ENCODE data around the gene WDR75.

DNA sequence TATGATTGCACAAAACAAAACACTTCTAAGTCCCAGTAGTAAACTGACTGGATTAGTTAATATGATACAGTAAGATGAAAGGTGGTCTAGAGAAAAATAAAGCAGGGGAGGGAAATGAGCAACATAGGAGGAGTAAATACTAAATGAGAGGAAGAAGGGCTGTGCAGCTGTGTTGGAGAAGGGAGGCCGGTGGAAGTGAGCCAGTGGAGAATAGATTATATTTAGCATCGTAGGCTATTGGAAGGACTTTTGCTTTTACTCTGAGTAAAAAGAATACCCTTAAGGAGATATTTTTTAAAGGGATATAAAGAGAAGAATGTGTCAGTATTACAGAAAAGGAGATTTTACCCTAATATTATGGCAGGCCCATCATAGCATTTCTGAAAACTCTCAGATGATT, 12.7 kb downstream of the WDR75 start:
- TF ChIP-seq, protein P1, sequence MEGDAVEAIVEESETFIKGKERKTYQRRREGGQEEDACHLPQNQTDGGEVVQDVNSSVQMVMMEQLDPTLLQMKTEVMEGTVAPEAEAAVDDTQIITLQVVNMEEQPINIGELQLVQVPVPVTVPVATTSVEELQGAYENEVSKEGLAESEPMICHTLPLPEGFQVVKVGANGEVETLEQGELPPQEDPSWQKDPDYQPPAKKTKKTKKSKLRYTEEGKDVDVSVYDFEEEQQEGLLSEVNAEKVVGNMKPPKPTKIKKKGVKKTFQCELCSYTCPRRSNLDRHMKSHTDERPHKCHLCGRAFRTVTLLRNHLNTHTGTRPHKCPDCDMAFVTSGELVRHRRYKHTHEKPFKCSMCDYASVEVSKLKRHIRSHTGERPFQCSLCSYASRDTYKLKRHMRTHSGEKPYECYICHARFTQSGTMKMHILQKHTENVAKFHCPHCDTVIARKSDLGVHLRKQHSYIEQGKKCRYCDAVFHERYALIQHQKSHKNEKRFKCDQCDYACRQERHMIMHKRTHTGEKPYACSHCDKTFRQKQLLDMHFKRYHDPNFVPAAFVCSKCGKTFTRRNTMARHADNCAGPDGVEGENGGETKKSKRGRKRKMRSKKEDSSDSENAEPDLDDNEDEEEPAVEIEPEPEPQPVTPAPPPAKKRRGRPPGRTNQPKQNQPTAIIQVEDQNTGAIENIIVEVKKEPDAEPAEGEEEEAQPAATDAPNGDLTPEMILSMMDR (IDR thresholded peaks at IDR 0.05 in 2 of 3, conservative IDR thresholded peaks at IDR 0.05 in 1 of 3; ENCODE audit: borderline replicate concordance in 1 of 3, insufficient read depth in 1 of 3, low read depth in 2 of 3, low read length in 2 of 3): no peak
- TF ChIP-seq EZH2 (IDR thresholded peaks at IDR 0.05) (no peak), ZNF274 (IDR thresholded peaks at IDR 0.05; ENCODE audit: low read depth, low read length) (no peak), POLR2A (IDR thresholded peaks at IDR 0.05; ENCODE audit: borderline replicate concordance, extremely low read depth, insufficient read depth, insufficient read length) (no peak), SRF (IDR thresholded peaks at IDR 0.05; ENCODE audit: low read depth) (no peak)
- TF ChIP-seq, protein P2, sequence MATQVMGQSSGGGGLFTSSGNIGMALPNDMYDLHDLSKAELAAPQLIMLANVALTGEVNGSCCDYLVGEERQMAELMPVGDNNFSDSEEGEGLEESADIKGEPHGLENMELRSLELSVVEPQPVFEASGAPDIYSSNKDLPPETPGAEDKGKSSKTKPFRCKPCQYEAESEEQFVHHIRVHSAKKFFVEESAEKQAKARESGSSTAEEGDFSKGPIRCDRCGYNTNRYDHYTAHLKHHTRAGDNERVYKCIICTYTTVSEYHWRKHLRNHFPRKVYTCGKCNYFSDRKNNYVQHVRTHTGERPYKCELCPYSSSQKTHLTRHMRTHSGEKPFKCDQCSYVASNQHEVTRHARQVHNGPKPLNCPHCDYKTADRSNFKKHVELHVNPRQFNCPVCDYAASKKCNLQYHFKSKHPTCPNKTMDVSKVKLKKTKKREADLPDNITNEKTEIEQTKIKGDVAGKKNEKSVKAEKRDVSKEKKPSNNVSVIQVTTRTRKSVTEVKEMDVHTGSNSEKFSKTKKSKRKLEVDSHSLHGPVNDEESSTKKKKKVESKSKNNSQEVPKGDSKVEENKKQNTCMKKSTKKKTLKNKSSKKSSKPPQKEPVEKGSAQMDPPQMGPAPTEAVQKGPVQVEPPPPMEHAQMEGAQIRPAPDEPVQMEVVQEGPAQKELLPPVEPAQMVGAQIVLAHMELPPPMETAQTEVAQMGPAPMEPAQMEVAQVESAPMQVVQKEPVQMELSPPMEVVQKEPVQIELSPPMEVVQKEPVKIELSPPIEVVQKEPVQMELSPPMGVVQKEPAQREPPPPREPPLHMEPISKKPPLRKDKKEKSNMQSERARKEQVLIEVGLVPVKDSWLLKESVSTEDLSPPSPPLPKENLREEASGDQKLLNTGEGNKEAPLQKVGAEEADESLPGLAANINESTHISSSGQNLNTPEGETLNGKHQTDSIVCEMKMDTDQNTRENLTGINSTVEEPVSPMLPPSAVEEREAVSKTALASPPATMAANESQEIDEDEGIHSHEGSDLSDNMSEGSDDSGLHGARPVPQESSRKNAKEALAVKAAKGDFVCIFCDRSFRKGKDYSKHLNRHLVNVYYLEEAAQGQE (IDR thresholded peaks at IDR 0.05; ENCODE audit: low read depth): no peak
- TF ChIP-seq, protein P3, sequence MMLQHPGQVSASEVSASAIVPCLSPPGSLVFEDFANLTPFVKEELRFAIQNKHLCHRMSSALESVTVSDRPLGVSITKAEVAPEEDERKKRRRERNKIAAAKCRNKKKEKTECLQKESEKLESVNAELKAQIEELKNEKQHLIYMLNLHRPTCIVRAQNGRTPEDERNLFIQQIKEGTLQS (IDR thresholded peaks at IDR 0.05): no peak
- TF ChIP-seq, protein P4, sequence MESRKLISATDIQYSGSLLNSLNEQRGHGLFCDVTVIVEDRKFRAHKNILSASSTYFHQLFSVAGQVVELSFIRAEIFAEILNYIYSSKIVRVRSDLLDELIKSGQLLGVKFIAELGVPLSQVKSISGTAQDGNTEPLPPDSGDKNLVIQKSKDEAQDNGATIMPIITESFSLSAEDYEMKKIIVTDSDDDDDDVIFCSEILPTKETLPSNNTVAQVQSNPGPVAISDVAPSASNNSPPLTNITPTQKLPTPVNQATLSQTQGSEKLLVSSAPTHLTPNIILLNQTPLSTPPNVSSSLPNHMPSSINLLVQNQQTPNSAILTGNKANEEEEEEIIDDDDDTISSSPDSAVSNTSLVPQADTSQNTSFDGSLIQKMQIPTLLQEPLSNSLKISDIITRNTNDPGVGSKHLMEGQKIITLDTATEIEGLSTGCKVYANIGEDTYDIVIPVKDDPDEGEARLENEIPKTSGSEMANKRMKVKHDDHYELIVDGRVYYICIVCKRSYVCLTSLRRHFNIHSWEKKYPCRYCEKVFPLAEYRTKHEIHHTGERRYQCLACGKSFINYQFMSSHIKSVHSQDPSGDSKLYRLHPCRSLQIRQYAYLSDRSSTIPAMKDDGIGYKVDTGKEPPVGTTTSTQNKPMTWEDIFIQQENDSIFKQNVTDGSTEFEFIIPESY (IDR thresholded peaks at IDR 0.05; ENCODE audit: extremely low read depth, insufficient replicate concordance, low read length): no peak
